Keratinocyte (primary cell): ENCODE measurements around the gene ZMIZ1. TPM values are rescaled to one million over a fixed set of nuclear protein-coding genes. Genes with fewer than 3 reads are reported as not detected.

Experiments
- DNase-seq: peaks from one replicate; pipeline ENCODE4 v3.0.0-alpha.2; 2011; ENCODE audit warnings: low read depth, missing footprints, low spot score
- FAIRE-seq: peaks from 2 replicates; lab custom pipeline; 2011; peaks lifted over from hg19 to GRCh38; lab: Jason Lieb, UNC
- H2AFZ ChIP-seq: 2 replicates; pipeline ENCODE4 v1.6.0; 2012; ENCODE audit warnings: low read length, control low read depth, inconsistent platforms; ENCODE audit not compliant: control insufficient read depth
- H3K27ac ChIP-seq: 2 replicates; pipeline ENCODE4 v1.5.1; 2011; ENCODE audit warnings: low read length; ENCODE audit not compliant: control insufficient read depth, insufficient read depth
- H3K27me3 ChIP-seq: 3 replicates; pipeline ENCODE4 v1.6.0; 2011; ENCODE audit warnings: low read length; ENCODE audit not compliant: control insufficient read depth, insufficient read depth; ENCODE audit errors: extremely low read depth
- H3K36me3 ChIP-seq, 2 experiments: 2 replicates in 1 of 2; 3 replicates in 1 of 2; pipeline ENCODE4 v1.5.1; 2011; ENCODE audit warnings: low read length in 2 of 2, mild to moderate bottlenecking in 1 of 2; ENCODE audit not compliant: control insufficient read depth in 2 of 2, insufficient read depth in 2 of 2; ENCODE audit errors: extremely low read depth in 1 of 2
- H3K4me1 ChIP-seq: 3 replicates; pipeline ENCODE4 v1.5.1; 2011; ENCODE audit warnings: low read length; ENCODE audit not compliant: control insufficient read depth, insufficient read depth; ENCODE audit errors: extremely low read depth
- H3K4me2 ChIP-seq: 3 replicates; pipeline ENCODE4 v1.6.0; 2011; ENCODE audit warnings: low read depth, low read length; ENCODE audit not compliant: control insufficient read depth, insufficient read depth; ENCODE audit errors: extremely low read depth
- H3K4me3 ChIP-seq, 3 experiments: fragments of 200-600 bp in 1 of 3; sonication (generic) in 1 of 3; 2 replicates in 2 of 3; 3 replicates in 1 of 3; pipeline ENCODE4 v1.5.1; 2011 to 2016; ENCODE audit warnings: low read length in 3 of 3, mild to moderate bottlenecking in 3 of 3, control low read depth in 2 of 3, inconsistent platforms in 1 of 3, low read depth in 1 of 3, mixed read lengths in 1 of 3, mixed run types in 1 of 3, moderate library complexity in 1 of 3; ENCODE audit not compliant: control insufficient read depth in 2 of 3, insufficient read depth in 2 of 3; ENCODE audit errors: extremely low read depth in 1 of 3
- H3K79me2 ChIP-seq: 2 replicates; pipeline ENCODE4 v1.6.0; 2012; ENCODE audit warnings: low read length; ENCODE audit not compliant: control insufficient read depth, insufficient read depth
- H3K9ac ChIP-seq: 3 replicates; pipeline ENCODE4 v1.6.0; 2011; ENCODE audit warnings: low read length; ENCODE audit not compliant: control insufficient read depth, insufficient read depth; ENCODE audit errors: extremely low read depth
- H3K9me1 ChIP-seq: 3 replicates; pipeline ENCODE4 v1.6.0; 2011; ENCODE audit warnings: low read length; ENCODE audit not compliant: control insufficient read depth, insufficient read depth; ENCODE audit errors: extremely low read depth
- H3K9me3 ChIP-seq: 2 replicates; pipeline ENCODE4 v1.5.1; 2012; ENCODE audit warnings: low read depth, low read length; ENCODE audit not compliant: control insufficient read depth
- H4K20me1 ChIP-seq: 3 replicates; pipeline ENCODE4 v1.6.0; 2011; ENCODE audit warnings: low read length; ENCODE audit not compliant: control insufficient read depth, insufficient read depth; ENCODE audit errors: extremely low read depth
- CTCF ChIP-seq, 3 experiments: IDR thresholded peaks in 1 of 3; conservative IDR thresholded peaks in 1 of 3; optimal IDR thresholded peaks in 1 of 3; 2 replicates in 2 of 3; 3 replicates in 1 of 3; pipeline versions ENCODE3 to v1.5.1; 2011; ENCODE audit warnings: low read length in 3 of 3, mild to moderate bottlenecking in 3 of 3, moderate library complexity in 2 of 3, control low read depth in 1 of 3, inconsistent platforms in 1 of 3; ENCODE audit not compliant: insufficient read depth in 2 of 3; ENCODE audit errors: extremely low read depth in 1 of 3
- EZH2 ChIP-seq: IDR thresholded peaks from one replicate; pipeline ENCODE4 v1.6.1; 2012; ENCODE audit warnings: inconsistent platforms, mild to moderate bottlenecking, low read length, moderate library complexity
- dilution Hi-C: fragments of 300-500 bp; cut with MboI; formaldehyde crosslinking; loops from one replicate; pipeline ENCODE4 v1.7.0; 2020; ENCODE audit warnings: low sequenced_read_pairs; ENCODE audit not compliant: extremely low pct_ligation_motif_present
- polyA plus RNA-seq, 5 experiments: library from polyadenylated mRNA; depleted of rRNA in 3 of 5; stranded (reverse) in 3 of 5; stranded (forward) in 1 of 5; unstranded in 1 of 5; fragments of >200 nt; gene quantifications; 1 replicate in 1 of 5; 2 replicates in 3 of 5; 3 replicates in 1 of 5; pipeline versions ENCODE4 v1.2.1 to v1.2.3, GENCODE V29; 2011 to 2012; ENCODE audit warnings: missing spikeins in 2 of 5, low read depth in 1 of 5, low replicate concordance in 1 of 5

Gene ZMIZ1
- polyA plus RNA-seq, 1 donor (not counting 4 experiments of a cell fraction or from before 2014, with no cell fraction given): 1.8 TPM

- no peak overlapping the region for H3K4me3 ChIP-seq
- FAIRE-seq: no peak
- no peaks in the 10 kb centered on the region for H3K9me3 ChIP-seq
- no peaks in the 10 kb centered on the region for H3K79me2 ChIP-seq
- H3K4me1 ChIP-seq: peaks cover 31% of the 10 kb centered on the region
- no peak overlapping the region for H3K4me2 ChIP-seq
- no peaks in the 10 kb centered on the region for H3K36me3 ChIP-seq
- no peak for DNase-seq
- no peaks in the 10 kb centered on the region for H3K27me3 ChIP-seq
- no peaks in the 10 kb centered on the region for H4K20me1 ChIP-seq
- H3K9me1 ChIP-seq: peaks cover 2% of the 10 kb centered on the region
- dilution Hi-C loops: no loop called here
- no peak overlapping the region for H3K9ac ChIP-seq
- no peak overlapping the region for H2AFZ ChIP-seq
- no peak overlapping the region for H3K27ac ChIP-seq
- no peak for TF ChIP-seq CTCF (optimal IDR thresholded peaks at IDR 0.05 in 1 of 3, IDR thresholded peaks at IDR 0.05 in 1 of 3, conservative IDR thresholded peaks at IDR 0.05 in 1 of 3; ENCODE audit: extremely low read depth in 1 of 3, insufficient read depth in 2 of 3, low read length in 3 of 3)
- no peak for TF ChIP-seq EZH2
Observed at GRCh38 chr10:79231908-79232307, 163.1 kb downstream of the ZMIZ1 start.

GRCh38 chr10:79232864-79233263, 164.1 kb downstream of the ZMIZ1 start:
- Histone ChIP-seq H3K4me2 (no peak overlapping the region), H3K79me2 (no peaks in the 10 kb centered on the region), H3K4me1 (peaks cover 40% of the 10 kb centered on the region), H2AFZ (no peak overlapping the region), H3K9me3 (no peaks in the 10 kb centered on the region), H3K9ac (no peak overlapping the region), H3K27ac (no peak overlapping the region), H3K9me1 (no peaks in the 10 kb centered on the region), H3K27me3 (no peaks in the 10 kb centered on the region), H4K20me1 (no peaks in the 10 kb centered on the region), H3K36me3 (no peaks in the 10 kb centered on the region), H3K4me3 (no peak overlapping the region)
- no peak for FAIRE-seq
- DNase-seq: no peak
- TF ChIP-seq EZH2 (no peak), CTCF (optimal IDR thresholded peaks at IDR 0.05 in 1 of 3, IDR thresholded peaks at IDR 0.05 in 1 of 3, conservative IDR thresholded peaks at IDR 0.05 in 1 of 3; ENCODE audit: extremely low read depth in 1 of 3, insufficient read depth in 2 of 3, low read length in 3 of 3) (no peak)
- dilution Hi-C loops: no loop called here
